Body of pancreas (tissue), 4 donors: ENCODE data around the gene UGT1A8. TPM values are rescaled to one million over a fixed set of nuclear protein-coding genes. Genes with fewer than 3 reads are reported as not detected.
A peak's percentile ranks its signal among the peaks of the same experiment; 100 is the strongest.
"Not testable (repeated sequence)": the region's sequence is repeated elsewhere in the genome, so short reads cannot be mapped to it uniquely, and the experiment has no call there.

Source experiments
- ATAC-seq: fragments of 150-250 bp; one replicate; pipeline ENCODE4 v1.9.1; 2016
- DNase-seq, 4 donors: peaks; one replicate each; pipeline ENCODE4 v3.0.0-alpha.2; 2019
- H3K27ac ChIP-seq, 4 donors: fragments of 200-600 bp; sonication (generic); 1 replicate in 3 of 4; 2 replicates in 1 of 4; pipeline versions ENCODE4 v1.5.1 to v1.6.1; 2016 to 2019; ENCODE audit warnings: mild to moderate bottlenecking in 1 of 4, mixed read lengths in 1 of 4, moderate library complexity in 1 of 4
- H3K27me3 ChIP-seq, 2 donors: fragments of 200-600 bp; sonication (generic); one replicate each; pipeline ENCODE4 v1.6.0; 2016; ENCODE audit warnings: mild to moderate bottlenecking in 1 of 2
- H3K36me3 ChIP-seq, 2 donors: fragments of 200-600 bp; sonication (generic); replicated peaks in 1 of 2; 2 replicates each; pipeline ENCODE4 v1.5.1; 2016; ENCODE audit warnings: low read depth in 2 of 2; ENCODE audit not compliant: insufficient read depth in 1 of 2
- H3K4me1 ChIP-seq: fragments of 200-600 bp; sonication (generic); one replicate; pipeline ENCODE4 v1.6.0; 2016
- H3K4me3 ChIP-seq, 2 donors: fragments of 200-600 bp; sonication (generic); 1 replicate in 1 of 2; 2 replicates in 1 of 2; pipeline ENCODE4 v1.5.1; 2016 to 2019
- H3K9me3 ChIP-seq, 3 donors: fragments of 200-600 bp; sonication (generic); 1 replicate in 2 of 3; 2 replicates in 1 of 3; pipeline ENCODE4 v1.5.1; 2016
- CTCF ChIP-seq, 7 experiments: fragments of 450-650 bp in 4 of 7; fragments of 200-600 bp in 3 of 7; sonication (generic) in 3 of 7; IDR thresholded peaks; one replicate each; pipeline ENCODE4 v1.5.1; 2016 to 2019; ENCODE audit warnings: antibody characterized with exemption in 7 of 7
- POLR2A ChIP-seq, 3 donors: fragments of 450-650 bp; IDR thresholded peaks; one replicate each; pipeline ENCODE4 v1.6.1; 2016; ENCODE audit warnings: antibody characterized with exemption in 3 of 3, mild to moderate bottlenecking in 2 of 3
- WGBS, 2 donors: methylation state at CpG; one replicate each; pipeline ENCODE4 v1.1.5; 2017; 5-methylcytosine and 5-hydroxymethylcytosine counted together
- intact Hi-C: fragments of 100-400 bp; cut with DNase I; formaldehyde crosslinking; loops from one replicate; pipeline ENCODE4 v1.15.1; 2023
- total RNA-seq, 2 donors: library from RNA; depleted of rRNA; stranded (reverse); fragments of >200 nt; gene quantifications; one replicate each; pipeline ENCODE4 v1.1.0, GENCODE V29; 2016

The UGT1A8 gene
- total RNA-seq, 2 donors from 2014 or later, result not detected

- H3K9me3 ChIP-seq, result no peaks in the 10 kb centered on the region
- ATAC-seq (no peak), DNase-seq (no peak)
- no peak for TF ChIP-seq POLR2A (IDR thresholded peaks at IDR 0.05)
- TF ChIP-seq CTCF (IDR thresholded peaks at IDR 0.05), result no peak
- H3K36me3 ChIP-seq, result no peaks in the 10 kb centered on the region
- intact Hi-C loops, result no loop called here
- 88% methylated on average over 8 of the region's 8 CpGs for WGBS, 2 donors
- H3K4me3 ChIP-seq, result no peak overlapping the region
- H3K27ac ChIP-seq, result peak overlapping the region in 3 of 4 donors; percentile 56 to 68 (median 57)
- no peaks in the 10 kb centered on the region for H3K27me3 ChIP-seq
- H3K4me1 ChIP-seq, result peaks cover 11% of the 10 kb centered on the region
These were observed 82.1 kb downstream of the UGT1A8 start for GRCh38 chr2:233699424-233700027.

GRCh38 chr2:233700028-233700635 lies 82.7 kb downstream of the UGT1A8 start:
- Histone ChIP-seq H3K4me1 (peaks cover 11% of the 10 kb centered on the region), H3K9me3 (no peaks in the 10 kb centered on the region), H3K27me3 (no peaks in the 10 kb centered on the region), H3K36me3 (no peaks in the 10 kb centered on the region), H3K4me3 (no peak overlapping the region), H3K27ac (peak overlapping the region in 3 of 4 donors; percentile 56 to 68 (median 57))
- DNase-seq, result peak; percentile 37 to 75 (median 63)
- intact Hi-C loops, result no loop called here
- ATAC-seq, result peak; percentile 100
- 9 to 11% methylated on average over 1 of the region's 1 CpG for WGBS, 2 donors
- TF ChIP-seq CTCF (IDR thresholded peaks at IDR 0.05), result no peak
- no peak for TF ChIP-seq POLR2A (IDR thresholded peaks at IDR 0.05)

- H3K27ac ChIP-seq, ATAC-seq, H3K9me3 ChIP-seq, intact Hi-C loops, H3K27me3 ChIP-seq, DNase-seq, H3K4me3 ChIP-seq, H3K36me3 ChIP-seq: not testable (repeated sequence)
- peaks cover 14% of the 10 kb centered on the region for H3K4me1 ChIP-seq
- WGBS, 2 donors, result 73 to 95% methylated on average over 5 of the region's 5 CpGs
These were observed 83.4 kb downstream of the UGT1A8 start for GRCh38 chr2:233700842-233701241.

- no peaks in the 10 kb centered on the region for H3K9me3 ChIP-seq
- no peak overlapping the region for H3K27ac ChIP-seq
- no peaks in the 10 kb centered on the region for H3K36me3 ChIP-seq
- H3K4me3 ChIP-seq, result no peak overlapping the region
- peaks cover 25% of the 10 kb centered on the region for H3K4me1 ChIP-seq
- DNase-seq (no peak), ATAC-seq (no peak)
- intact Hi-C loops, result no loop called here
- WGBS, 2 donors, result 43 to 47% methylated on average over 3 of the region's 3 CpGs
- TF ChIP-seq POLR2A (IDR thresholded peaks at IDR 0.05) (no peak), CTCF (IDR thresholded peaks at IDR 0.05) (no peak)
- no peaks in the 10 kb centered on the region for H3K27me3 ChIP-seq
These were observed 84.8 kb downstream of the UGT1A8 start for GRCh38 chr2:233702238-233702637.

- Histone ChIP-seq H3K4me1 (peaks cover 14% of the 10 kb centered on the region), H3K4me3 (no peak overlapping the region), H3K9me3 (no peaks in the 10 kb centered on the region), H3K36me3 (no peaks in the 10 kb centered on the region), H3K27me3 (no peaks in the 10 kb centered on the region), H3K27ac (peak overlapping the region in 2 of 4 donors; percentile 22 to 28)
- DNase-seq (peak; percentile 81 to 93 (median 84)), ATAC-seq (peak; percentile 97)
- no peak for TF ChIP-seq CTCF (IDR thresholded peaks at IDR 0.05)
- TF ChIP-seq POLR2A (IDR thresholded peaks at IDR 0.05), result no peak
- intact Hi-C loops, result no loop called here
- WGBS, 2 donors, result 36 to 44% methylated on average over 4 of the region's 4 CpGs
These were observed 88.6 kb downstream of the UGT1A8 start for GRCh38 chr2:233705911-233706506.
